Ovary (tissue), 9 donors: Measurements from ENCODE around the gene ATP8A1. TPM values are rescaled to one million over a fixed set of nuclear protein-coding genes. Genes with fewer than 3 reads are reported as not detected.

ENCODE experiments used
- DNase-seq, 5 donors: peaks; one replicate each; pipeline ENCODE4 v3.0.0-alpha.2; 2019 to 2020
- H3K27ac ChIP-seq, 2 donors: fragments of 200-600 bp; one replicate each; pipeline versions ENCODE4 v1.5.1 to v1.8.0; 2019 to 2022
- H3K27me3 ChIP-seq: fragments of 200-600 bp; one replicate; pipeline ENCODE4 v1.8.0; 2022
- H3K36me3 ChIP-seq: fragments of 200-600 bp; sonication (generic); one replicate; pipeline ENCODE4 v1.5.1; 2019
- H3K4me1 ChIP-seq: one replicate; pipeline ENCODE4 v1.8.1; 2013; ENCODE audit warnings: mild to moderate bottlenecking, moderate library complexity; ENCODE audit not compliant: insufficient read depth
- H3K4me3 ChIP-seq: fragments of 200-600 bp; sonication (generic); one replicate; pipeline ENCODE4 v1.5.1; 2017
- H3K9me3 ChIP-seq, 2 donors: fragments of 200-600 bp in 1 of 2; sonication (generic) in 1 of 2; one replicate each; pipeline versions ENCODE4 v1.5.1 to v1.8.1; 2013 to 2019; ENCODE audit warnings: mild to moderate bottlenecking in 1 of 2, moderate library complexity in 1 of 2
- CTCF ChIP-seq, 3 donors: fragments of 450-650 bp in 2 of 3; fragments of 200-600 bp in 1 of 3; IDR thresholded peaks; one replicate each; pipeline versions ENCODE4 v1.5.1 to v1.8.0; 2016 to 2022; ENCODE audit warnings: antibody characterized with exemption in 3 of 3, mild to moderate bottlenecking in 1 of 3
- EP300 ChIP-seq: sonication (generic); formaldehyde crosslinking; IDR thresholded peaks from one replicate; pipeline ENCODE4 v1.6.1; 2017; ENCODE audit warnings: antibody characterized with exemption
- POLR2A ChIP-seq: fragments of 450-650 bp; IDR thresholded peaks from one replicate; pipeline ENCODE4 v1.6.1; 2017; ENCODE audit warnings: antibody characterized with exemption, mild to moderate bottlenecking, moderate library complexity
- WGBS, 3 donors: extraction: QIAGEN DNeasy Blood & Tissue Kit in 1 of 3; methylation state at CpG; one replicate each; pipeline versions ENCODE4 v1.1.5 to v1.1.7; 2013 to 2017; 5-methylcytosine and 5-hydroxymethylcytosine counted together
- intact Hi-C, 4 donors: fragments of 100-400 bp; cut with DNase I; formaldehyde crosslinking; loops; one replicate each; pipeline versions ENCODE4 v1.11.0 to v1.15.1; 2022 to 2023
- polyA plus RNA-seq, 2 donors: library from polyadenylated mRNA; stranded (reverse); fragments of 200-250 nt in 1 of 2; fragments of 350-450 nt in 1 of 2; fragmentation: Illumina TruSeq in 1 of 2; extraction: RNeasy Lipid Tissue Mini Kit (QIAGEN cat#74804) in 1 of 2; gene quantifications; one replicate each; pipeline ENCODE4 v1.2.3, GENCODE V29; 2013 to 2014
- total RNA-seq, 7 donors: library from RNA; depleted of rRNA in 2 of 7; stranded (reverse); fragments of >200 nt in 2 of 7; fragmentation: NEBNext Ultra II Directional in 3 of 7; extraction: Animal tissue kit (Norgen Biotek cat#: 25700) in 3 of 7; gene quantifications; one replicate each; pipeline versions ENCODE4 v1.1.0 to v1.2.4, GENCODE V29; 2016 to 2023
- donor health status: DM: no; HTN: no; CAD: no; lungs with moderate emphysema.
- donor health status: DM: no; HTN: no; CAD: no.
- donor health status: Bipolar disorder and iron deficiency.
- donor health status: DM: yes; HTN: yes; CAD: no.
- donor health status: DM: no; HTN: no; CAD: no.
- donor health status: DM: yes; HTN: yes; CAD: no.

Gene ATP8A1
- total and polyA plus RNA-seq, 9 donors, result 10.0 to 73.2 (median 21.6) TPM

- no peak for TF ChIP-seq POLR2A
- TF ChIP-seq EP300, result no peak
- TF ChIP-seq CTCF (IDR thresholded peaks at IDR 0.05), result no peak
- peaks cover 2% of the 10 kb centered on the region for H3K4me1 ChIP-seq
- 46 to 50% (median 48%) methylated on average over 5 of the region's 5 CpGs for WGBS, 3 donors
- intact Hi-C loops, result loop anchor here in 2 of 4 donors (5.0 to 10.0 kb wide), 2 partner anchors 151 to 233 kb away; no protein-coding TSS in a partner anchor
- H3K27me3 ChIP-seq, result no peaks in the 10 kb centered on the region
- H3K27ac ChIP-seq, result no peak overlapping the region
- no peak for DNase-seq
- no peaks in the 10 kb centered on the region for H3K9me3 ChIP-seq
- no peaks in the 10 kb centered on the region for H3K36me3 ChIP-seq
- no peak overlapping the region for H3K4me3 ChIP-seq
Observed at GRCh38 chr4:42515156-42515884, 141.6 kb downstream of the ATP8A1 start.

- no peak overlapping the region for H3K4me3 ChIP-seq
- no peak overlapping the region for H3K27ac ChIP-seq
- 89 to 95% (median 94%) methylated on average over 5 of the region's 5 CpGs for WGBS, 3 donors
- H3K36me3 ChIP-seq, result no peaks in the 10 kb centered on the region
- no peak for DNase-seq
- intact Hi-C loops, result loop anchor here in 1 of 4 donors (10.0 kb wide), 1 partner anchor 149 kb away; no protein-coding TSS in a partner anchor
- H3K27me3 ChIP-seq, result no peaks in the 10 kb centered on the region
- TF ChIP-seq POLR2A (no peak), CTCF (IDR thresholded peaks at IDR 0.05) (no peak), EP300 (no peak)
- H3K9me3 ChIP-seq, result no peaks in the 10 kb centered on the region
- H3K4me1 ChIP-seq, result peaks cover 2% of the 10 kb centered on the region
Observed at GRCh38 chr4:42513748-42514492, 143.0 kb downstream of the ATP8A1 start.

- Histone ChIP-seq H3K27me3 (no peaks in the 10 kb centered on the region), H3K4me1 (peaks cover 2% of the 10 kb centered on the region), H3K4me3 (no peak overlapping the region), H3K27ac (no peak overlapping the region), H3K36me3 (no peaks in the 10 kb centered on the region), H3K9me3 (no peaks in the 10 kb centered on the region)
- 89 to 96% (median 94%) methylated on average over 3 of the region's 3 CpGs for WGBS, 3 donors
- intact Hi-C loops, result loop anchor here in 1 of 4 donors (10.0 kb wide), 1 partner anchor 147 kb away; no protein-coding TSS in a partner anchor
- TF ChIP-seq CTCF (IDR thresholded peaks at IDR 0.05), result no peak
- TF ChIP-seq POLR2A, result no peak
- TF ChIP-seq EP300, result no peak
- DNase-seq, result no peak
Observed at GRCh38 chr4:42512226-42512625, 144.7 kb downstream of the ATP8A1 start.

GRCh38 chr4:42510225-42510624 is 146.7 kb downstream of the ATP8A1 start:
- intact Hi-C loops, result loop anchor here in 1 of 4 donors (10.0 kb wide), 1 partner anchor 145 kb away; no protein-coding TSS in a partner anchor
- Histone ChIP-seq H3K27me3 (no peaks in the 10 kb centered on the region), H3K36me3 (no peaks in the 10 kb centered on the region), H3K4me3 (no peak overlapping the region), H3K9me3 (no peaks in the 10 kb centered on the region), H3K27ac (no peak overlapping the region), H3K4me1 (no peaks in the 10 kb centered on the region)
- no peak for TF ChIP-seq EP300
- no peak for TF ChIP-seq POLR2A
- TF ChIP-seq CTCF (IDR thresholded peaks at IDR 0.05), result no peak
- DNase-seq, result no peak
